Adrenal gland (tissue), 12 donors: ENCODE data around the gene LOXL1. TPM values are rescaled to one million over a fixed set of nuclear protein-coding genes. Genes with fewer than 3 reads are reported as not detected.

ENCODE experiments used
- DNase-seq, 7 donors: peaks; one replicate each; pipeline ENCODE4 v3.0.0-alpha.2; 2019 to 2020
- H3K27ac ChIP-seq, 5 donors: fragments of 200-600 bp; sonication (generic) in 4 of 5; 1 replicate in 3 of 5; 2 replicates in 2 of 5; pipeline versions ENCODE4 v1.5.1 to v1.8.0; 2016 to 2020; ENCODE audit warnings: mild to moderate bottlenecking in 1 of 5
- H3K27me3 ChIP-seq: fragments of 200-600 bp; 2 replicates; pipeline ENCODE4 v1.8.0; 2021
- H3K36me3 ChIP-seq, 2 donors: fragments of 200-600 bp; replicated peaks in 1 of 2; 1 replicate in 1 of 2; 2 replicates in 1 of 2; pipeline versions ENCODE4 v1.5.1 to v1.8.0; 2018 to 2022
- H3K4me1 ChIP-seq, 2 donors: fragments of 200-600 bp; replicated peaks in 1 of 2; 1 replicate in 1 of 2; 2 replicates in 1 of 2; pipeline versions ENCODE4 v1.5.1 to v1.8.0; 2018 to 2021
- H3K4me3 ChIP-seq, 4 donors: fragments of 200-600 bp; sonication (generic) in 3 of 4; one replicate each; pipeline ENCODE4 v1.5.1; 2016 to 2018
- H3K9me3 ChIP-seq, 3 donors: fragments of 200-600 bp; sonication (generic) in 1 of 3; replicated peaks in 1 of 3; 1 replicate in 2 of 3; 2 replicates in 1 of 3; pipeline versions ENCODE4 v1.5.1 to v1.8.0; 2016 to 2021
- CTCF ChIP-seq, 6 experiments: fragments of 450-650 bp in 4 of 6; fragments of 200-600 bp in 2 of 6; sonication (generic) in 1 of 6; IDR thresholded peaks; 1 replicate in 5 of 6; 2 replicates in 1 of 6; pipeline versions ENCODE4 v1.5.1 to v1.8.0; 2016 to 2021; ENCODE audit warnings: antibody characterized with exemption in 6 of 6, mild to moderate bottlenecking in 2 of 6, moderate library complexity in 1 of 6
- POLR2A ChIP-seq, 2 donors: fragments of 450-650 bp; IDR thresholded peaks; one replicate each; pipeline ENCODE4 v1.6.1; 2017; ENCODE audit warnings: antibody characterized with exemption in 2 of 2, mild to moderate bottlenecking in 2 of 2, moderate library complexity in 1 of 2
- WGBS, 4 donors: extraction: QIAGEN DNeasy Blood & Tissue Kit in 2 of 4; methylation state at CpG; one replicate each; pipeline versions ENCODE4 v1.1.5 to v1.1.7; 2013 to 2017; 5-methylcytosine and 5-hydroxymethylcytosine counted together
- intact Hi-C, 2 donors: fragments of 100-400 bp; cut with DNase I; formaldehyde crosslinking; loops; one replicate each; pipeline versions ENCODE4 v1.14.1 to v1.15.0; 2022 to 2023
- polyA plus RNA-seq, 3 donors: library from polyadenylated mRNA; stranded (reverse); fragments of 200-250 nt in 2 of 3; fragments of 350-450 nt in 1 of 3; fragmentation: Illumina TruSeq in 1 of 3; extraction: RNeasy Lipid Tissue Mini Kit (QIAGEN cat#74804) in 1 of 3; gene quantifications; one replicate each; pipeline ENCODE4 v1.2.3, GENCODE V29; 2013 to 2014
- total RNA-seq, 9 donors: library from RNA; depleted of rRNA in 4 of 9; stranded (reverse); fragments of >200 nt in 4 of 9; fragments of 120-200 nt in 1 of 9; fragmentation: NEBNext Ultra II Directional in 1 of 9; extraction: Animal tissue kit (Norgen Biotek cat#: 25700) in 1 of 9; gene quantifications; one replicate each; pipeline versions ENCODE4 v1.1.0 to v1.2.4, GENCODE V29; 2013 to 2023
- donor health status: healthy with polysubstance abuse.
- donor health status: Bipolar disorder and iron deficiency.
- donor health status: DM: yes; HTN: yes; CAD: no.
- donor health status: DM: no; HTN: no; CAD: no.
- donor health status: DM: no; HTN: no; CAD: no.
- donor health status: DM: yes; HTN: yes; CAD: no.

Gene LOXL1
- total and polyA plus RNA-seq, 12 donors, result 5.3 to 58.0 (median 10.9) TPM

- DNase-seq, result peak in 4 of 7 donors; percentile 39 to 47 (median 42)
- H3K36me3 ChIP-seq, result no peaks in the 10 kb centered on the region
- H3K4me3 ChIP-seq, result no peak overlapping the region
- intact Hi-C loops, result no loop called here
- 28 to 38% (median 31%) methylated on average over 11 to 12 of the region's 12 CpGs for WGBS, 4 donors
- H3K27me3 ChIP-seq, result peaks cover 1% of the 10 kb centered on the region
- peak overlapping the region in 2 of 5 donors; percentile 56 to 85 for H3K27ac ChIP-seq
- H3K9me3 ChIP-seq, result no peaks in the 10 kb centered on the region
- H3K4me1 ChIP-seq, result peaks cover 9 to 46% of the 10 kb centered on the region in 2 donors
- TF ChIP-seq POLR2A (IDR thresholded peaks at IDR 0.05), result no peak
- TF ChIP-seq CTCF (IDR thresholded peaks at IDR 0.05), result no peak
Observed at GRCh38 chr15:73924171-73924921, 1.9 kb upstream of the LOXL1 start.

- H3K36me3 ChIP-seq, result no peaks in the 10 kb centered on the region
- H3K27me3 ChIP-seq, result peaks cover 5% of the 10 kb centered on the region
- TF ChIP-seq POLR2A (IDR thresholded peaks at IDR 0.05) (no peak), CTCF (IDR thresholded peaks at IDR 0.05) (no peak)
- intact Hi-C loops, result no loop called here
- no peak overlapping the region for H3K4me3 ChIP-seq
- H3K27ac ChIP-seq, result peak overlapping the region in 1 of 5 donors; percentile 85
- H3K4me1 ChIP-seq, result peaks cover 9 to 46% of the 10 kb centered on the region in 2 donors
- no peaks in the 10 kb centered on the region for H3K9me3 ChIP-seq
- 67 to 84% (median 80%) methylated on average over 8 of the region's 8 CpGs for WGBS, 4 donors
- DNase-seq, result no peak
Observed at GRCh38 chr15:73925848-73926218, 429 bp upstream of the LOXL1 start.

- peak in 6 of 7 donors; percentile 30 to 73 (median 55) for DNase-seq
Observed at GRCh38 chr15:73927003-73927475, 777 bp downstream of the LOXL1 start.

More at GRCh38 chr15:73927003-73927475, 777 bp downstream of the LOXL1 start:
- intact Hi-C loops, result no loop called here
- Histone ChIP-seq H3K27ac (peak overlapping the region in 3 of 5 donors; percentile 18 to 82 (median 75)), H3K4me1 (peaks cover 9 to 46% of the 10 kb centered on the region in 2 donors), H3K27me3 (peaks cover 5% of the 10 kb centered on the region), H3K9me3 (no peaks in the 10 kb centered on the region), H3K4me3 (peak overlapping the region in 2 of 4 donors; percentile 27 to 76), H3K36me3 (no peaks in the 10 kb centered on the region)
- WGBS, 4 donors, result 3 to 11% (median 4%) methylated on average over 10 to 65 of the region's 65 CpGs
- TF ChIP-seq CTCF (IDR thresholded peaks at IDR 0.05) (no peak), POLR2A (IDR thresholded peaks at IDR 0.05) (no peak)
